DND-41 (cell line): ENCODE data around the gene OCA2.

Experiments used
- CTCF ChIP-seq: IDR thresholded peaks from 2 replicates; pipeline ENCODE4 v1.5.1; 2012; ENCODE audit warnings: borderline replicate concordance, low read length, moderate library complexity, mild to moderate bottlenecking; ENCODE audit not compliant: poor library complexity, severe bottlenecking; ENCODE audit errors: extremely low read depth
- EZH2 ChIP-seq: IDR thresholded peaks from 3 replicates; pipeline ENCODE4 v1.6.1; 2012; ENCODE audit warnings: borderline replicate concordance, low read depth, mild to moderate bottlenecking, moderate library complexity, low read length, inconsistent platforms; ENCODE audit not compliant: severe bottlenecking

GRCh38 chr15:27843146-27843545, 256.0 kb downstream of the OCA2 start:
- TF ChIP-seq CTCF: no peak
- TF ChIP-seq EZH2: no peak
